GM12801 (cell line): ENCODE data around the gene CBX6.

Source experiments
- TF ChIP-seq, protein P1 (sequence below): IDR thresholded peaks from one replicate; pipeline ENCODE4 v1.5.1; 2011; ENCODE audit warnings: control low read depth; ENCODE audit not compliant: insufficient read length; ENCODE audit errors: extremely low read depth

Gene CBX6

GRCh38 chr22:38817196-38817595 is 54.8 kb downstream of the CBX6 start:
- TF ChIP-seq, protein P1, sequence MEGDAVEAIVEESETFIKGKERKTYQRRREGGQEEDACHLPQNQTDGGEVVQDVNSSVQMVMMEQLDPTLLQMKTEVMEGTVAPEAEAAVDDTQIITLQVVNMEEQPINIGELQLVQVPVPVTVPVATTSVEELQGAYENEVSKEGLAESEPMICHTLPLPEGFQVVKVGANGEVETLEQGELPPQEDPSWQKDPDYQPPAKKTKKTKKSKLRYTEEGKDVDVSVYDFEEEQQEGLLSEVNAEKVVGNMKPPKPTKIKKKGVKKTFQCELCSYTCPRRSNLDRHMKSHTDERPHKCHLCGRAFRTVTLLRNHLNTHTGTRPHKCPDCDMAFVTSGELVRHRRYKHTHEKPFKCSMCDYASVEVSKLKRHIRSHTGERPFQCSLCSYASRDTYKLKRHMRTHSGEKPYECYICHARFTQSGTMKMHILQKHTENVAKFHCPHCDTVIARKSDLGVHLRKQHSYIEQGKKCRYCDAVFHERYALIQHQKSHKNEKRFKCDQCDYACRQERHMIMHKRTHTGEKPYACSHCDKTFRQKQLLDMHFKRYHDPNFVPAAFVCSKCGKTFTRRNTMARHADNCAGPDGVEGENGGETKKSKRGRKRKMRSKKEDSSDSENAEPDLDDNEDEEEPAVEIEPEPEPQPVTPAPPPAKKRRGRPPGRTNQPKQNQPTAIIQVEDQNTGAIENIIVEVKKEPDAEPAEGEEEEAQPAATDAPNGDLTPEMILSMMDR = no peak

DNA sequence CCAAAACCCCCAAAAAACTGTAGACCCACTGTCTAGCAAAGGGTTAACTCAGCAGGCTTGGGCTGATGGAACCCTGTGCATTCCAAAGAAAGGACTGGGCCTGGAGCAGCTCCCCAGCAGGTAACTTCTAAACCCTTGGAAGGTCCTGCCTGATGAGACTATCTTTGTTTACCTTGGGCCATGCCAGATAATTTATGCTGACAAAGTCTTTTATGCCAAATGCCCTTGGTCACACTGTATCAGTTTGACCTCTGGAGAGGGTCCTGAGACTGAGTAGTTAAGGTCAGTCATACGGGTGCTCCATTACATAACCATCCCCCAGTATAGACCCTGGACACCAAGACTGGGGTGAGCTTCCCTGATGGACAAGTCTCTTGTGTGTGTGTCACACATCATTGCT is 56.2 kb downstream of the CBX6 start:
- TF ChIP-seq, protein P1 = no peak
